CD14-positive monocyte (primary cell): Measurements from ENCODE around the gene C13orf46. TPM values are rescaled to one million over a fixed set of nuclear protein-coding genes. Genes with fewer than 3 reads are reported as not detected.

Experiments
- DNase-seq, 3 donors: peaks; one replicate each; pipeline ENCODE4 v3.0.0-alpha.2; 2011 to 2022
- H2AFZ ChIP-seq: 2 replicates; pipeline ENCODE4 v1.6.0; 2012; ENCODE audit warnings: mild to moderate bottlenecking, low read depth, low read length, inconsistent platforms; ENCODE audit not compliant: insufficient read depth, poor library complexity, severe bottlenecking
- H3K27ac ChIP-seq, 2 donors: 1 replicate in 1 of 2; 2 replicates in 1 of 2; pipeline ENCODE4 v1.5.1; 2012 to 2013; ENCODE audit warnings: low read length in 2 of 2, control low read depth in 1 of 2, inconsistent platforms in 1 of 2, low read depth in 1 of 2, mild to moderate bottlenecking in 1 of 2
- H3K27me3 ChIP-seq, 2 donors: one replicate each; pipeline versions ENCODE4 v1.6.0 to v1.6.1; 2011 to 2013; ENCODE audit warnings: low read length in 2 of 2; ENCODE audit not compliant: control insufficient read depth in 2 of 2, insufficient read depth in 2 of 2
- H3K36me3 ChIP-seq, 2 donors: replicated peaks in 1 of 2; 1 replicate in 1 of 2; 2 replicates in 1 of 2; pipeline versions ENCODE4 v1.5.1 to v1.6.1; 2012 to 2013; ENCODE audit warnings: low read length in 2 of 2, control low read depth in 1 of 2, inconsistent platforms in 1 of 2, mild to moderate bottlenecking in 1 of 2; ENCODE audit not compliant: insufficient read depth in 2 of 2, control insufficient read depth in 1 of 2
- H3K4me1 ChIP-seq, 2 donors: 1 replicate in 1 of 2; 2 replicates in 1 of 2; pipeline versions ENCODE4 v1.5.1 to v1.6.1; 2012 to 2013; ENCODE audit warnings: low read length in 2 of 2, control low read depth in 1 of 2, inconsistent platforms in 1 of 2, mild to moderate bottlenecking in 1 of 2, moderate library complexity in 1 of 2; ENCODE audit not compliant: insufficient read depth in 2 of 2, control insufficient read depth in 1 of 2
- H3K4me2 ChIP-seq: replicated peaks from 2 replicates; pipeline ENCODE3; 2012; ENCODE audit warnings: low read length, moderate library complexity, mild to moderate bottlenecking; ENCODE audit not compliant: poor library complexity, severe bottlenecking; ENCODE audit errors: extremely low read depth
- H3K4me3 ChIP-seq, 3 experiments: fragments of 200-600 bp in 1 of 3; sonication (generic) in 1 of 3; replicated peaks in 1 of 3; 1 replicate in 2 of 3; 2 replicates in 1 of 3; pipeline ENCODE4 v1.5.1; 2011 to 2013; ENCODE audit warnings: low read length in 3 of 3, mild to moderate bottlenecking in 3 of 3, control low read depth in 2 of 3, low read depth in 2 of 3, inconsistent platforms in 1 of 3, moderate library complexity in 1 of 3
- H3K79me2 ChIP-seq: 2 replicates; pipeline ENCODE4 v1.6.0; 2012; ENCODE audit warnings: mild to moderate bottlenecking, control low read depth, inconsistent platforms, low read length, moderate library complexity; ENCODE audit not compliant: insufficient read depth
- H3K9ac ChIP-seq: 2 replicates; pipeline ENCODE4 v1.6.0; 2017; ENCODE audit warnings: low read length, mild to moderate bottlenecking; ENCODE audit not compliant: insufficient read depth, poor library complexity, severe bottlenecking
- H3K9me3 ChIP-seq, 2 donors: replicated peaks in 1 of 2; 1 replicate in 1 of 2; 2 replicates in 1 of 2; pipeline versions ENCODE4 v1.5.1 to v1.6.1; 2012 to 2013; ENCODE audit warnings: low read length in 2 of 2, control low read depth in 1 of 2; ENCODE audit not compliant: control insufficient read depth in 1 of 2, insufficient read depth in 1 of 2
- H4K20me1 ChIP-seq: 2 replicates; pipeline ENCODE4 v1.6.0; 2012; ENCODE audit warnings: mild to moderate bottlenecking, low read length, control low read depth, moderate library complexity; ENCODE audit not compliant: insufficient read depth
- H3K27ac Mint-ChIP-seq, 7 donors: one replicate each; pipeline ENCODE4 v1.8.0; 2020; ENCODE audit warnings: mild to moderate bottlenecking in 7 of 7, mixed read lengths in 7 of 7, moderate library complexity in 6 of 7, inconsistent platforms in 2 of 7
- H3K27me3 Mint-ChIP-seq, 3 donors: one replicate each; pipeline ENCODE4 v1.8.0; 2021 to 2022; ENCODE audit warnings: low read depth in 3 of 3, mild to moderate bottlenecking in 3 of 3, mixed read lengths in 3 of 3, moderate library complexity in 3 of 3, inconsistent platforms in 1 of 3
- H3K36me3 Mint-ChIP-seq, 2 donors: one replicate each; pipeline ENCODE4 v1.8.0; 2020; ENCODE audit warnings: mixed read lengths in 2 of 2, inconsistent platforms in 1 of 2, mild to moderate bottlenecking in 1 of 2
- H3K4me1 Mint-ChIP-seq: one replicate; pipeline ENCODE4 v1.8.0; 2020; ENCODE audit warnings: mild to moderate bottlenecking, mixed read lengths
- H3K4me3 Mint-ChIP-seq, 2 donors: one replicate each; pipeline ENCODE4 v1.8.0; 2020; ENCODE audit warnings: mild to moderate bottlenecking in 2 of 2, mixed read lengths in 2 of 2, moderate library complexity in 1 of 2
- H3K9me3 Mint-ChIP-seq, 7 donors: one replicate each; pipeline ENCODE4 v1.8.0; 2020 to 2022; ENCODE audit warnings: mixed read lengths in 7 of 7, mild to moderate bottlenecking in 6 of 7, moderate library complexity in 6 of 7, inconsistent platforms in 2 of 7
- WGBS: methylation state at CpG from one replicate; pipeline ENCODE4 v1.1.5; 2013; ENCODE audit warnings: missing lambda C conversion rate; ENCODE audit not compliant: insufficient coverage; 5-methylcytosine and 5-hydroxymethylcytosine counted together
- intact Hi-C, 2 donors: fragments of 100-400 bp; cut with micrococcal nuclease; formaldehyde crosslinking; loops; one replicate each; pipeline versions ENCODE4 v1.15.0 to v1.15.1; 2023
- polyA plus RNA-seq, 3 donors: library from polyadenylated mRNA; depleted of rRNA in 1 of 3; unstranded in 2 of 3; stranded (reverse) in 1 of 3; fragments of 300-500 nt in 2 of 3; fragments of >200 nt in 1 of 3; fragmentation: Illumina TruSeq in 2 of 3; gene quantifications; 1 replicate in 2 of 3; 2 replicates in 1 of 3; pipeline ENCODE4 v1.2.3, GENCODE V29; 2012 to 2021
- TF ChIP-seq, protein P1 (sequence below): fragments of 200-600 bp; IDR thresholded peaks from one replicate; pipeline ENCODE4 v1.8.0; 2022; ENCODE audit warnings: antibody characterized with exemption, mild to moderate bottlenecking

The C13orf46 gene
- polyA plus RNA-seq, 3 donors: 0.05 to 0.35 TPM; not detected in 1

GRCh38 chr13:113949546-113949945, 24.3 kb downstream of the C13orf46 start:
- H3K79me2 ChIP-seq: no peaks in the 10 kb centered on the region
- intact Hi-C loops: no loop called here
- no peaks in the 10 kb centered on the region for H3K36me3 ChIP-seq
- no peak overlapping the region for H3K4me3 Mint-ChIP-seq
- peaks cover 0 to 2% of the 10 kb centered on the region in 2 donors for H3K27me3 ChIP-seq
- H3K4me2 ChIP-seq: no peak overlapping the region
- 94% methylated on average over 5 of the region's 5 CpGs for WGBS
- H3K36me3 Mint-ChIP-seq: no peaks in the 10 kb centered on the region
- peaks cover 0 to 13% (median 5%) of the 10 kb centered on the region in 3 donors for H3K27me3 Mint-ChIP-seq
- no peak overlapping the region for H2AFZ ChIP-seq
- peak overlapping the region in 1 of 7 donors; percentile 46 for H3K27ac Mint-ChIP-seq
- no peak overlapping the region for H3K4me3 ChIP-seq
- peaks cover 9 to 10% of the 10 kb centered on the region in 2 donors for H3K4me1 ChIP-seq
- peaks cover 0 to 2% of the 10 kb centered on the region in 2 donors for H3K9me3 ChIP-seq
- peaks cover 16% of the 10 kb centered on the region for H3K4me1 Mint-ChIP-seq
- H4K20me1 ChIP-seq: no peaks in the 10 kb centered on the region
- H3K9ac ChIP-seq: no peak overlapping the region
- no peak for DNase-seq
- H3K9me3 Mint-ChIP-seq: peaks cover 0 to 3% (median under 1%) of the 10 kb centered on the region in 7 donors
- no peak overlapping the region for H3K27ac ChIP-seq
- TF ChIP-seq, protein P1, sequence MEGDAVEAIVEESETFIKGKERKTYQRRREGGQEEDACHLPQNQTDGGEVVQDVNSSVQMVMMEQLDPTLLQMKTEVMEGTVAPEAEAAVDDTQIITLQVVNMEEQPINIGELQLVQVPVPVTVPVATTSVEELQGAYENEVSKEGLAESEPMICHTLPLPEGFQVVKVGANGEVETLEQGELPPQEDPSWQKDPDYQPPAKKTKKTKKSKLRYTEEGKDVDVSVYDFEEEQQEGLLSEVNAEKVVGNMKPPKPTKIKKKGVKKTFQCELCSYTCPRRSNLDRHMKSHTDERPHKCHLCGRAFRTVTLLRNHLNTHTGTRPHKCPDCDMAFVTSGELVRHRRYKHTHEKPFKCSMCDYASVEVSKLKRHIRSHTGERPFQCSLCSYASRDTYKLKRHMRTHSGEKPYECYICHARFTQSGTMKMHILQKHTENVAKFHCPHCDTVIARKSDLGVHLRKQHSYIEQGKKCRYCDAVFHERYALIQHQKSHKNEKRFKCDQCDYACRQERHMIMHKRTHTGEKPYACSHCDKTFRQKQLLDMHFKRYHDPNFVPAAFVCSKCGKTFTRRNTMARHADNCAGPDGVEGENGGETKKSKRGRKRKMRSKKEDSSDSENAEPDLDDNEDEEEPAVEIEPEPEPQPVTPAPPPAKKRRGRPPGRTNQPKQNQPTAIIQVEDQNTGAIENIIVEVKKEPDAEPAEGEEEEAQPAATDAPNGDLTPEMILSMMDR: no peak

- Mint-ChIP-seq H3K36me3 (no peaks in the 10 kb centered on the region), H3K27ac (peak overlapping the region in 2 of 7 donors; percentile 35 to 57), H3K9me3 (peaks cover 0 to 2% (median 0%) of the 10 kb centered on the region in 7 donors), H3K4me3 (no peak overlapping the region), H3K4me1 (peaks cover 16% of the 10 kb centered on the region), H3K27me3 (peaks cover 0 to 15% (median 5%) of the 10 kb centered on the region in 3 donors)
- no peak for DNase-seq
- 46% methylated on average over 10 of the region's 14 CpGs for WGBS
- Histone ChIP-seq H3K79me2 (no peaks in the 10 kb centered on the region), H3K4me1 (peaks cover 9 to 10% of the 10 kb centered on the region in 2 donors), H4K20me1 (no peaks in the 10 kb centered on the region), H2AFZ (no peak overlapping the region), H3K9ac (no peak overlapping the region), H3K36me3 (no peaks in the 10 kb centered on the region), H3K27ac (no peak overlapping the region), H3K4me3 (no peak overlapping the region), H3K4me2 (no peak overlapping the region), H3K27me3 (peaks cover 0 to 2% of the 10 kb centered on the region in 2 donors), H3K9me3 (no peaks in the 10 kb centered on the region)
- intact Hi-C loops: no loop called here
- TF ChIP-seq, protein P1: no peak
Observed at GRCh38 chr13:113948034-113948742, 25.7 kb downstream of the C13orf46 start.
